Measurements from ENCODE around the gene STARD9.

DNA sequence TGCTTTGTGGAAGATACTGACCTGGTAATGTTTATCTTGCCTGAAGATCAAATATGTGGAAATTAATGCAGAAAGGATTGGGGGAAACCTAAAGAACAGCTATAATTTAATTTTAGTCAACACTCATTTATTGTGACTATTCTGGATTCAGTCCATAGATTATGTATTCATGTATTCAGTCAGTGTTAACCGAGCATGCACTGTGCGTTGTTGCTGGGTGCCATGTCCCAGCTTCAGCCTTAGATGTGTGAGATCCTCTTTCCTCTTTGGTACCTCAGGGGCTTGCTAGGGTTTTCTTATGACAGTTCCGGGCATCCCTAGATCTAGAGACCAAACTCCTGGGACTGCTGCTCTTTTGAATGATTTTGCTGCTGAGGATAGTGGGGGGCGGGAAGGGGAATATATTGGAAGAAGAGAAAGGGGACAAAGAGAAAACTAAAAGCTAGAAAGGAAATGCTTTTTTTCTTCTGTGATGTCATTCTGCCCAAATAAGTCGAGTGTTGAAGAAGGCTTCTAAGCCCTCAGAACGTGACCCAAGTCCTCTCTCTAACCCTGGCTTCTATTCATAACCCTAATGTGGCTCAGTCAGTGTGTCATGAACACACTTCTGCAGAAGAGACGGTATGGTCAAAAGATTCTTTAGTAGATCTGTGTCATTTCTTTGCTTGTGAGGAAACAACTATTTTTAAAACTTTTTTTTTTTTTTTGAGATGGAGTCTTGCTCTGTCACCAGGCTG is 33.5 kb downstream of the STARD9 start:
- TF ChIP-seq, protein P1, sequence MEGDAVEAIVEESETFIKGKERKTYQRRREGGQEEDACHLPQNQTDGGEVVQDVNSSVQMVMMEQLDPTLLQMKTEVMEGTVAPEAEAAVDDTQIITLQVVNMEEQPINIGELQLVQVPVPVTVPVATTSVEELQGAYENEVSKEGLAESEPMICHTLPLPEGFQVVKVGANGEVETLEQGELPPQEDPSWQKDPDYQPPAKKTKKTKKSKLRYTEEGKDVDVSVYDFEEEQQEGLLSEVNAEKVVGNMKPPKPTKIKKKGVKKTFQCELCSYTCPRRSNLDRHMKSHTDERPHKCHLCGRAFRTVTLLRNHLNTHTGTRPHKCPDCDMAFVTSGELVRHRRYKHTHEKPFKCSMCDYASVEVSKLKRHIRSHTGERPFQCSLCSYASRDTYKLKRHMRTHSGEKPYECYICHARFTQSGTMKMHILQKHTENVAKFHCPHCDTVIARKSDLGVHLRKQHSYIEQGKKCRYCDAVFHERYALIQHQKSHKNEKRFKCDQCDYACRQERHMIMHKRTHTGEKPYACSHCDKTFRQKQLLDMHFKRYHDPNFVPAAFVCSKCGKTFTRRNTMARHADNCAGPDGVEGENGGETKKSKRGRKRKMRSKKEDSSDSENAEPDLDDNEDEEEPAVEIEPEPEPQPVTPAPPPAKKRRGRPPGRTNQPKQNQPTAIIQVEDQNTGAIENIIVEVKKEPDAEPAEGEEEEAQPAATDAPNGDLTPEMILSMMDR (IDR thresholded peaks at IDR 0.05): no peak
- TF ChIP-seq, protein P2, sequence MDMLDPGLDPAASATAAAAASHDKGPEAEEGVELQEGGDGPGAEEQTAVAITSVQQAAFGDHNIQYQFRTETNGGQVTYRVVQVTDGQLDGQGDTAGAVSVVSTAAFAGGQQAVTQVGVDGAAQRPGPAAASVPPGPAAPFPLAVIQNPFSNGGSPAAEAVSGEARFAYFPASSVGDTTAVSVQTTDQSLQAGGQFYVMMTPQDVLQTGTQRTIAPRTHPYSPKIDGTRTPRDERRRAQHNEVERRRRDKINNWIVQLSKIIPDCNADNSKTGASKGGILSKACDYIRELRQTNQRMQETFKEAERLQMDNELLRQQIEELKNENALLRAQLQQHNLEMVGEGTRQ (IDR thresholded peaks at IDR 0.05; ENCODE audit: borderline replicate concordance, low read depth, low read length): no peak
- TF ChIP-seq, protein P3, sequence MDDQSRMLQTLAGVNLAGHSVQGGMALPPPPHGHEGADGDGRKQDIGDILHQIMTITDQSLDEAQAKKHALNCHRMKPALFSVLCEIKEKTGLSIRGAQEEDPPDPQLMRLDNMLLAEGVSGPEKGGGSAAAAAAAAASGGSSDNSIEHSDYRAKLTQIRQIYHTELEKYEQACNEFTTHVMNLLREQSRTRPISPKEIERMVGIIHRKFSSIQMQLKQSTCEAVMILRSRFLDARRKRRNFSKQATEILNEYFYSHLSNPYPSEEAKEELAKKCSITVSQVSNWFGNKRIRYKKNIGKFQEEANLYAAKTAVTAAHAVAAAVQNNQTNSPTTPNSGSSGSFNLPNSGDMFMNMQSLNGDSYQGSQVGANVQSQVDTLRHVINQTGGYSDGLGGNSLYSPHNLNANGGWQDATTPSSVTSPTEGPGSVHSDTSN (IDR thresholded peaks at IDR 0.05): no peak
- no peak for TF ChIP-seq RAD21 (IDR thresholded peaks at IDR 0.05; ENCODE audit: low read length)
- TF ChIP-seq GABPA (IDR thresholded peaks at IDR 0.05; ENCODE audit: low read depth): no peak
- no peak for TF ChIP-seq ELF1 (IDR thresholded peaks at IDR 0.05)
- TF ChIP-seq FOSL2 (IDR thresholded peaks at IDR 0.05; ENCODE audit: borderline replicate concordance, low read depth): no peak
- TF ChIP-seq TCF12 (IDR thresholded peaks at IDR 0.05): no peak
- TF ChIP-seq POLR2AphosphoS5 (IDR thresholded peaks at IDR 0.05; ENCODE audit: low read depth, low read length): no peak
- TF ChIP-seq EP300 (IDR thresholded peaks at IDR 0.05; ENCODE audit: borderline replicate concordance in 1 of 2, low read depth in 1 of 2, low read length in 1 of 2): no peak
- TF ChIP-seq YY1 (IDR thresholded peaks at IDR 0.05; ENCODE audit: low read depth): no peak
